Measurements from ENCODE around the gene ADCK1. TPM values are rescaled to one million over a fixed set of nuclear protein-coding genes. Genes with fewer than 3 reads are reported as not detected.

The ADCK1 gene
- total RNA-seq = 3.8 and 4.5 TPM in 2 replicates

DNA sequence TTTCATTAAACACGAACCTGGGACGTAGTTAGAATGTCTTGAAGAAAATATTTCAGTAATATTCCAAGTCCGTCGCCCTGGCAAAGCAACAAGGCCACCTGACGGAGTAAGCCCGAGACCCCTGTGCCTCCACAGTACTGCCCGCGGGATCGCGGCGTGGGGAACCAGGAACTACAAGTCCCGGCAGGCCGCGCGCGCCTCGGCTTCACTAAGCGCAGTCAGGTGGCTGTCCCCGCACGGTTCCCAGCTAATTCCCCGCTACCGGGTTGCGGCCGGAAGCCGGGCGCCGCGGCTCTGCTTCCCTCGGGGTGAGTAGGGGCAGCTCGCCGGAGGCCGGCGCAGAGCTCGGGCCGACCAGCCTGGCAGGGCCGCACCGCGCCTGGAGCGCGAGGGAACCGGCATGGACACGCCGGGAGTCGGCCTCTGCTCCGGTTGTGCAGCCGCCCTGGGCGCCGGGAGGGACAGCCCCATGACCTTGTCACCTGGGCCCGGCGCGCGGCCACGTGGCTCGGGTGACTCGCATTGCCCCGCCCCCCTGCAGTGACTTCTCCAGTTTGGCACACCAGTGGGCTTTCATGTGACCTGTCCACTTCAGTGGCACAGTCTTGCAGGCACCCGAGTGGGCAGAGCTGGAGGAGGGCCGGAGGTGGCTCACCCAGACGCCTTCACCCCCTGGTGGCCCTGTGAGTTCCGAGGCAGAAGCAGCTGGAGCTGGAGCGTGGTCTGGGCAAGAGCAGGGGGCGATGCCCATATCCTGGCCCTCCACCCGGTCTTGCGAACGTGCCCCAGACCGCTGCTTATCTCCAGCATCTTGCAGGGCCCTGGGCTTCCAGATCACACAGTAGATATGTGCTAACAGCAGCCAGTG lies at the start of gene ADCK1:
Gene ADCK1, plus strand, starts transcription at position 247 of the 868 bp plus-strand sequence. CDS start 18,870 bp downstream, outside the sequence.

DNA sequence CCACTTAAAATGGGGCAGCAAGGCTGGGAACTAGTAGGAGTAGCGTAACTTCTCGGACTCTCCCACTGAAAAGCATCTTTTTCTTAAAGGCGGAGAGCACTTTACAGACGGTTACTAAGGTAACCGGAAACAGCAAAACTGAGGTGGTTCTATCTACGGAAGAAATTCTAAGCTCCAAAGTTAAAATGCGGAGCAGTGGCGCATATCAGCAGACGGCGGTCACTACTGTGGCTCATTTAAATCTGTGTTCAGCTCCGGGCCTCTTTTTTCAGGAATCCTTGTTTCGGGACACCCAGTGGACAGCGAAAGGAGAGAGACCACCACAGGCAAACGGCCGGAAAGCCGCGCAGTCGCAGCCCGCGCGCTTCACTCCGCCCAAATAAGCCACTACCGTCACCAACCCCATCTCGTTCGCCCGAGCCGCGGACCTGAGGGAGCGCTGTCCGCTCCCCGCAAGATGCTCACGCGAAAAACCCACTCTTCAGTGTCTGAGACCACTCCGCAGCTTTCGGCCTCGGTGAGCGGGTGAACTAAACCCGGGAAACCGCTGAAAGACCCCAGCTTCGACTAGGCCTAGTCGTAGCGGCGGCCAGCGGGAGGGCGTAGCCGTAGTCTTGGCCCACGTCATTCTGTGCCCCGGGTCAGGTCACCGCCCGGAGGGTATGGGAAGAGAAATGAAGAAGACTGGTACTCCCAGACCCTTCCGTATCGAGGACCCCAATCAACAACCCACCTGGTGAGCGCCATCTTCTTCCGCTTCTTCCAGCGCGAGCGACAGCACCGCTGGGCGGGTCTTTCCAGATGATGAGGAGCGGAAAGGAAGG lies 39.3 kb upstream of the ADCK1 start, which contains the start of gene SNW1:
Gene SNW1, minus strand, starts transcription at position 776 of the 824 bp plus-strand sequence. Its CDS starts 29 bp downstream, at position 747.

Other genes with a start within 250 kb of the ADCK1 start
- gene SPTLC2, start 183.5 kb upstream of the ADCK1 start, total RNA-seq = 17.2 and 17.5 TPM in 2 replicates
- gene ALKBH1, start 92.1 kb upstream of the ADCK1 start, total RNA-seq = 6.4 and 7.6 TPM in 2 replicates
- gene SLIRP, start 92.0 kb upstream of the ADCK1 start, total RNA-seq = 113 and 139 TPM in 2 replicates
- gene SNW1, start 39.0 kb upstream of the ADCK1 start, total RNA-seq = 44.8 TPM in 2 replicates

All from bronchial smooth muscle cell (primary cell).